Osteoblast (primary cell): Measurements from ENCODE around the gene SORCS2. TPM values are rescaled to one million over a fixed set of nuclear protein-coding genes. Genes with fewer than 3 reads are reported as not detected.

Experiments used
- DNase-seq: peaks from one replicate; pipeline ENCODE4 v3.0.0; 2011; ENCODE audit warnings: low spot score, mixed read lengths; ENCODE audit not compliant: insufficient read length; ENCODE audit errors: missing footprints
- H2AFZ ChIP-seq: 2 replicates; pipeline ENCODE4 v1.6.0; 2011; ENCODE audit warnings: mild to moderate bottlenecking, low read length
- H3K27ac ChIP-seq: 2 replicates; pipeline ENCODE4 v1.5.1; 2011; ENCODE audit warnings: mild to moderate bottlenecking, low read depth, low read length, moderate library complexity
- H3K27me3 ChIP-seq: 2 replicates; pipeline ENCODE4 v1.6.0; 2012; ENCODE audit warnings: mild to moderate bottlenecking, control low read depth, inconsistent platforms, low read length, moderate library complexity; ENCODE audit not compliant: insufficient read depth
- H3K36me3 ChIP-seq: 2 replicates; pipeline ENCODE4 v1.5.1; 2011; ENCODE audit warnings: mild to moderate bottlenecking, low read length, control low read depth, moderate library complexity; ENCODE audit not compliant: insufficient read depth
- H3K4me1 ChIP-seq: 2 replicates; pipeline ENCODE4 v1.5.1; 2011; ENCODE audit warnings: mild to moderate bottlenecking, low read length, control low read depth, moderate library complexity; ENCODE audit not compliant: insufficient read depth
- H3K4me2 ChIP-seq: 2 replicates; pipeline ENCODE4 v1.6.0; 2011; ENCODE audit warnings: mild to moderate bottlenecking, low read length; ENCODE audit not compliant: insufficient read depth
- H3K4me3 ChIP-seq: fragments of 200-600 bp; sonication (generic); 3 replicates; pipeline ENCODE4 v1.5.1; 2012; ENCODE audit warnings: mild to moderate bottlenecking, low read length, inconsistent platforms; ENCODE audit not compliant: insufficient read depth
- H3K79me2 ChIP-seq: 2 replicates; pipeline ENCODE4 v1.6.0; 2012; ENCODE audit warnings: mild to moderate bottlenecking, low read length, control low read depth, inconsistent platforms; ENCODE audit not compliant: insufficient read depth
- H3K9me3 ChIP-seq: 2 replicates; pipeline ENCODE4 v1.5.1; 2011; ENCODE audit warnings: low read depth, low read length, control low read depth
- H4K20me1 ChIP-seq: 2 replicates; pipeline ENCODE4 v1.6.0; 2012; ENCODE audit warnings: mild to moderate bottlenecking, low read length, control low read depth; ENCODE audit not compliant: insufficient read depth
- total RNA-seq: library from RNA; depleted of rRNA; stranded (reverse); fragments of >200 nt; gene quantifications from 2 replicates; pipeline ENCODE4 v1.2.3, GENCODE V29; 2012
- TF ChIP-seq, protein P1 (sequence below): IDR thresholded peaks from 2 replicates; pipeline ENCODE4 v1.5.1; 2011; ENCODE audit warnings: mild to moderate bottlenecking, low read depth, low read length, moderate library complexity; ENCODE audit errors: extremely low read depth

SORCS2 gene
- total RNA-seq, 1 donor, result 9.0 TPM

DNA sequence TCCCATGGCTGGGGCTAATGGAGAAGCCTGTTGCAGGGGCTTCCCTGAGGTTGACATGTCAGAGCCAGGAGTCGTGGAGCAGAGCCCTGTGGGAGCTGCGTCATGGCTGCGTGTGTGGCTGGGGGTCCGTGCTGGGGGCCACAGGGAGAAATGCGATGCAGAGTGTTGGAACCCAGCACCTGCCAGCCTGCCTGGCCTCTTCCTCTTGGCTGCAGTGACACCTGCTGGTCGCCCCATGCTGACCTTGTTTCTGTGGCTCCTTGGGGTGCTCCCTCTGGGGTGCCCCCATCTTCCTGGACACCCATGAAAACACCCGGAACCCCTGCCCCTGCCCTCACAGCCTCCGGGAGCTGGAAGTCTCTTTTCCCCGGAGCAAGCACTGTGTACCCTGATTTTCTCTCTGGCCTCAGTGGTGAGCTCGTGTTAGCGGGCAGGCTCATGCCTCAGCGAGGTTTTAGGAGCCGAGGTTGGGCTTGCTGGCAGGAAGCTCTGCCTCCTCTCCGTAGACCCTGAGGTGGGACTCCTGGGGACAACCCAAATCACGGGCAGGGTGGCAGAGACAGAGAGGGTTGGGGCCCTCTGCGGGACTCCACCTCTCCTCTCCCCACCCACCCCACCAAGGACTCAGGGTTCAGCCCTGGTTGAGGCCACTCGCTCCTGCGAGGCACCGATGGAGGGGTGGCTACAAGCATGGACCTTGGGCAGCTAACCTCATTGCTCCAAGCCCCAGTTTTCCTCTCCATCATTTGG, 103.7 kb downstream of the SORCS2 start:
- no peaks in the 10 kb centered on the region for H4K20me1 ChIP-seq
- no peaks in the 10 kb centered on the region for H3K79me2 ChIP-seq
- TF ChIP-seq, protein P1, sequence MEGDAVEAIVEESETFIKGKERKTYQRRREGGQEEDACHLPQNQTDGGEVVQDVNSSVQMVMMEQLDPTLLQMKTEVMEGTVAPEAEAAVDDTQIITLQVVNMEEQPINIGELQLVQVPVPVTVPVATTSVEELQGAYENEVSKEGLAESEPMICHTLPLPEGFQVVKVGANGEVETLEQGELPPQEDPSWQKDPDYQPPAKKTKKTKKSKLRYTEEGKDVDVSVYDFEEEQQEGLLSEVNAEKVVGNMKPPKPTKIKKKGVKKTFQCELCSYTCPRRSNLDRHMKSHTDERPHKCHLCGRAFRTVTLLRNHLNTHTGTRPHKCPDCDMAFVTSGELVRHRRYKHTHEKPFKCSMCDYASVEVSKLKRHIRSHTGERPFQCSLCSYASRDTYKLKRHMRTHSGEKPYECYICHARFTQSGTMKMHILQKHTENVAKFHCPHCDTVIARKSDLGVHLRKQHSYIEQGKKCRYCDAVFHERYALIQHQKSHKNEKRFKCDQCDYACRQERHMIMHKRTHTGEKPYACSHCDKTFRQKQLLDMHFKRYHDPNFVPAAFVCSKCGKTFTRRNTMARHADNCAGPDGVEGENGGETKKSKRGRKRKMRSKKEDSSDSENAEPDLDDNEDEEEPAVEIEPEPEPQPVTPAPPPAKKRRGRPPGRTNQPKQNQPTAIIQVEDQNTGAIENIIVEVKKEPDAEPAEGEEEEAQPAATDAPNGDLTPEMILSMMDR, result peak; percentile 68
- no peak overlapping the region for H3K4me3 ChIP-seq
- H3K4me2 ChIP-seq, result no peak overlapping the region
- no peaks in the 10 kb centered on the region for H3K4me1 ChIP-seq
- H3K36me3 ChIP-seq, result no peaks in the 10 kb centered on the region
- no peaks in the 10 kb centered on the region for H3K9me3 ChIP-seq
- no peak overlapping the region for H2AFZ ChIP-seq
- H3K27me3 ChIP-seq, result no peaks in the 10 kb centered on the region
- H3K27ac ChIP-seq, result no peak overlapping the region
- DNase-seq, result peak; percentile 95

- H2AFZ ChIP-seq, result no peak overlapping the region
- H3K79me2 ChIP-seq, result no peaks in the 10 kb centered on the region
- no peaks in the 10 kb centered on the region for H3K9me3 ChIP-seq
- H3K4me3 ChIP-seq, result no peak overlapping the region
- H4K20me1 ChIP-seq, result no peaks in the 10 kb centered on the region
- TF ChIP-seq, protein P1, result no peak
- no peak overlapping the region for H3K27ac ChIP-seq
- H3K36me3 ChIP-seq, result no peaks in the 10 kb centered on the region
- no peaks in the 10 kb centered on the region for H3K4me1 ChIP-seq
- H3K27me3 ChIP-seq, result peaks cover 2% of the 10 kb centered on the region
- DNase-seq, result peak; percentile 56
- H3K4me2 ChIP-seq, result no peak overlapping the region
Observed at GRCh38 chr4:7296661-7297335, 104.5 kb downstream of the SORCS2 start.

- TF ChIP-seq, protein P1, result no peak
- H3K4me2 ChIP-seq, result no peak overlapping the region
- no peak overlapping the region for H3K27ac ChIP-seq
- no peak overlapping the region for H3K4me3 ChIP-seq
- H3K27me3 ChIP-seq, result peaks cover 5% of the 10 kb centered on the region
- H4K20me1 ChIP-seq, result no peaks in the 10 kb centered on the region
- H3K79me2 ChIP-seq, result no peaks in the 10 kb centered on the region
- no peak overlapping the region for H2AFZ ChIP-seq
- H3K36me3 ChIP-seq, result no peaks in the 10 kb centered on the region
- H3K4me1 ChIP-seq, result no peaks in the 10 kb centered on the region
- DNase-seq, result peak; percentile 55
- no peaks in the 10 kb centered on the region for H3K9me3 ChIP-seq
Observed at GRCh38 chr4:7297374-7297773, 105.0 kb downstream of the SORCS2 start.

- peaks cover 9% of the 10 kb centered on the region for H3K27me3 ChIP-seq
- H4K20me1 ChIP-seq, result no peaks in the 10 kb centered on the region
- DNase-seq, result peak; percentile 47
- H2AFZ ChIP-seq, result no peak overlapping the region
- TF ChIP-seq, protein P1, result no peak
- no peak overlapping the region for H3K27ac ChIP-seq
- H3K79me2 ChIP-seq, result no peaks in the 10 kb centered on the region
- no peaks in the 10 kb centered on the region for H3K36me3 ChIP-seq
- H3K9me3 ChIP-seq, result no peaks in the 10 kb centered on the region
- no peak overlapping the region for H3K4me2 ChIP-seq
- H3K4me3 ChIP-seq, result no peak overlapping the region
- H3K4me1 ChIP-seq, result no peaks in the 10 kb centered on the region
Observed at GRCh38 chr4:7297881-7298280, 105.5 kb downstream of the SORCS2 start.
